B cell (primary cell): ENCODE data around the gene ADRA2C.

Experiments used
- CTCF ChIP-seq: fragments of 200-600 bp; IDR thresholded peaks from one replicate; pipeline ENCODE4 v1.8.0; 2022; ENCODE audit warnings: antibody characterized with exemption, mild to moderate bottlenecking
- EZH2 ChIP-seq: IDR thresholded peaks from 2 replicates; pipeline ENCODE4 v1.6.1; 2012; ENCODE audit warnings: borderline replicate concordance, low read depth, mild to moderate bottlenecking, moderate library complexity, low read length; ENCODE audit not compliant: insufficient read depth, poor library complexity, severe bottlenecking

DNA sequence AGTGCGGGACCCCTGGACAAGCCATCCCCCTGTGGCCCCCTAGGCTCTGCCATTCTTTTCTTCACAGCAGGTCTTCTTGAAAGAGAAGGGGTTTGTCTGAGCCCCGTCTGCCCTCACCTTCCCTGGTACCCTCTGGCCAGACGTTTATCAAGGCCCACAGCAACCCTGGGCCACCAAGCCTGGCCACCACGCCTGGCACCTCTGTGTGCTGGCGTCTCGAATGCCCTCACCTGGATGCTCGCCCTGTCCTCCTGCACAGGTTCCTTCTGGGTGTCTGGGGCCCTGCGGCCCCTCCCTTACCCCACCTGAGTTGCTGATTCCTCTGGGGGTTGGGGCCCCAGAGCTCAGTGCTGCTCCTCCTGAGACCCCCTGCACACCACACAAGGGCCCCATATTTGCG, 25.1 kb downstream of the ADRA2C start:
- no peak for TF ChIP-seq CTCF
- no peak for TF ChIP-seq EZH2
